ENCODE results near the gene SGSH.

GRCh38 chr17:80184423-80184714 is 35.8 kb downstream of the SGSH start:
- TF ChIP-seq, protein P1, sequence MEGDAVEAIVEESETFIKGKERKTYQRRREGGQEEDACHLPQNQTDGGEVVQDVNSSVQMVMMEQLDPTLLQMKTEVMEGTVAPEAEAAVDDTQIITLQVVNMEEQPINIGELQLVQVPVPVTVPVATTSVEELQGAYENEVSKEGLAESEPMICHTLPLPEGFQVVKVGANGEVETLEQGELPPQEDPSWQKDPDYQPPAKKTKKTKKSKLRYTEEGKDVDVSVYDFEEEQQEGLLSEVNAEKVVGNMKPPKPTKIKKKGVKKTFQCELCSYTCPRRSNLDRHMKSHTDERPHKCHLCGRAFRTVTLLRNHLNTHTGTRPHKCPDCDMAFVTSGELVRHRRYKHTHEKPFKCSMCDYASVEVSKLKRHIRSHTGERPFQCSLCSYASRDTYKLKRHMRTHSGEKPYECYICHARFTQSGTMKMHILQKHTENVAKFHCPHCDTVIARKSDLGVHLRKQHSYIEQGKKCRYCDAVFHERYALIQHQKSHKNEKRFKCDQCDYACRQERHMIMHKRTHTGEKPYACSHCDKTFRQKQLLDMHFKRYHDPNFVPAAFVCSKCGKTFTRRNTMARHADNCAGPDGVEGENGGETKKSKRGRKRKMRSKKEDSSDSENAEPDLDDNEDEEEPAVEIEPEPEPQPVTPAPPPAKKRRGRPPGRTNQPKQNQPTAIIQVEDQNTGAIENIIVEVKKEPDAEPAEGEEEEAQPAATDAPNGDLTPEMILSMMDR (IDR thresholded peaks at IDR 0.05; ENCODE audit: low read length): no peak
- TF ChIP-seq EZH2 (IDR thresholded peaks at IDR 0.05; ENCODE audit: borderline replicate concordance, low read length): no peak
